Activated T-cell treated with anti-CD3 and anti-CD28 coated beads, Interleukin-2, amount 50 U/mL, for 48 hours (primary cell): ENCODE measurements around the gene MAGI1.
"Not testable (repeated sequence)": the region's sequence is repeated elsewhere in the genome, so short reads cannot be mapped to it uniquely, and the experiment has no call there.

ENCODE experiments used
- DNase-seq, 2 experiments: peaks; one replicate each; pipeline ENCODE4 v3.0.0-alpha.2; 2020

MAGI1 gene

DNA sequence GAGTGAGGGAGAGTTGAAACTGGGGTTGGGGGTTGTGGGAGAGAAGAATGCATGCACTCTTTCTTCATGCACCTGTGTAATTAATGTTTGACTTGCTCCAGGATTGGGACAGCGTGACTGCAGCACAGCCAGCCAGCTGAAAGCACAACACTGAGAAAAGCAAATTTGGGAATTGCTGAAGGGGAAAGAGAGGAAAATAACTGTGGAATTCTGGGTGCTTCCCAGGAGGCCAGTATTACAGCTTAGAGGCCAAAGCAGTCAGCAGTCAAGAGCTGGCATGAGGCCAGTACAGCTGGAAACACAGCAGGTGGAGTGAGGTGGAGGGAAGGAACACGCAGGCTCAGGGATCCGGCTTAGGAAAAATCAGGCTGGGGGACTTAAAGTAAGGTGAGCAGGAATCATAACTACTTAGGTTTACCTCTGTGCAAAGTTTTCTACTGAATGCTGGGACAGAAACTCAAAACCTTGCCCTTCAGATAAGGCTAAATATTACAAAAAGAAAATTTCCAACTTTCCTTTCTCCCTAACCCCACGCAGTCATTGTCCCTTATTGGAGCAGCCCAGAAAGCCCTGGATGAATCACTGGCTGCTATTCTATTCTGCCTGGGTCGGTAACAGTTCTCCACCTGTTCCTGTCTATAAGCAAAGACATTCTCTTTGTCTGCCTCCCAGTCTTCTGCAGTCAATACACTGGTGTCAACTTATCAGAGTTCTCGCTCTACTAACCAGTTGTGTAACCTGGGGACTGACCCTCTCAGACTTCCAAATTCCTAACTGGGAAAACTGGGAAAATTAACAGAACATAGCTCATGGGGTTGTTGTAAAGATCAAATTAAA is 167.2 kb downstream of the MAGI1 start:
- DNase-seq: no peak

DNA sequence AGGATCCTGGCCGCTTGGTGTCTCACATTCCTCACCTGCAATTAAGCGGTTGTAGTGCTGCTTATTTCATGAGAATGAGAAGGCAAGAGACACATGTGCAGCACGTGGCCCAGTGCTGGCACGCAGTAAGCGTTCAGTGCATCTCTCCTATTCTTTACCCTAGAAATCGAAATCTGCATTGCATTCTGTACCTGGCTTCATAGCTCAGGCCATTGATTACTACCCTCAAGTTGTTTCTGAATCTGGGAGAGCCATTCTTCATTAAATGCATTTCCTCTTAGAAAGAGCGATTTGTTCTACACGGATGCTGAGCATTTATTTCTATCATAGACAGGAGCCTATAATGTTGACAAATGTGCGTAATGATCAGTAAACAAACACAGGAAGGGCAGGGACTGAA is 168.9 kb downstream of the MAGI1 start:
- no peak for DNase-seq

DNA sequence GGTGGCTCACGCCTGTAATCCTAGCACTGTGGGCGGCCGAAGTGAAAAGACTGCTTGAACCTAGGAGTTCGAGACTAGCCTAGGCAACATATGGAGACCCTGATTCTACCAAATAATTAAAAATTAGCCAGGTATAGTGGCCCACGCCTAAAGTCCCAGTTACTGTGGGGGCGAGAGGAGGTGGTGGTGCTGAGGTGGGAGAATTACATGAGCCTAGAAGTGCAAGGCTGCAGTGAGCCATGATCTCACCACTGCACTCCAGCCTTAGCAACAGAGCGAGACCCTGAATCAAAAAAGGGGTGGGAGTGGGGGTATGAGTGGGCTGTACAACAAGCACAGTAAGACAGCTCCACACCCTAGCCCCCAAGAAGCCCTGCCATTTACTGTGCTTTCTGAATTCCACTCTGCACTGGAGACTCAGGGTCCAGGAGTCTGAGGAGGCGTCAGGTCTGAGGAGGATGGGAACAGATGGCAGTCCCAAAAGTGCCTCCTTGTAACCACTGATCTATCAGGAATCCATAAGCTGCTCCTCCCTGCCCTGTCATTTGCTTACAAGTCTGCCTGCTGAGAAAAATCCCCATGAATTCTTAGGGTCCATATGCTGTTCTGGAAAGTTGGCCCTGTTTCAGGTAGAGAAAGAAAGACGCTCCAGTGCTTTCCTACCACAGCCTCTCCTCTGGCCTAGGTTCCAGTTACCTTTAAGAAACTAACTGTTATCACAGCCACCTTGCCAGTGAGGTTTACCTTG is 171.1 kb downstream of the MAGI1 start:
- DNase-seq: no peak

DNA sequence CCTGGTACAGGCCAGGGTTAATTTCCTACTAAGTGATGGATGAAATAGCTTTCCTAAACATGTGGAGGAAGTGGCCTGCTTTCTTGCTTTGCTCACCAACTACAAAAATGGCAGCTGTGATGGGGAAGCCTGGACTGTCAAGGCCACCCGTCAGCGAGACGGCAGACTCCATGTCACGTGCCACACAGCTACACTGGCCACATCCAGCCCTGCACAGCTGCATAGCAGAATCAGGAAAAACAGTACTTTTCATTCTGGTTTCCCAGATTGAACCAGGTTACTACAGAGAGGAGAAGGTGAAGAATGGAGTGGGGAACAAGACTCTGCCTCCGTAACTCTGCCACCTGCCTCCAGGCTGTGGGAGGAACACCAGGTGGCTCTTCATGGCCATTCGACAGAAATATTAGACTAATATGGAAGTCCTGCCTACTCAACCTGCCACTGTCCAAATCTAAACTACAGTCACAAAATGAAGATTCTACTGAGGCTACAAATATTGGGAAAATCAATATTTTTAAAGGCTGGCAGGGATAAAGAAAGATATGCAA is 174.3 kb downstream of the MAGI1 start:
- no peak for DNase-seq

DNA sequence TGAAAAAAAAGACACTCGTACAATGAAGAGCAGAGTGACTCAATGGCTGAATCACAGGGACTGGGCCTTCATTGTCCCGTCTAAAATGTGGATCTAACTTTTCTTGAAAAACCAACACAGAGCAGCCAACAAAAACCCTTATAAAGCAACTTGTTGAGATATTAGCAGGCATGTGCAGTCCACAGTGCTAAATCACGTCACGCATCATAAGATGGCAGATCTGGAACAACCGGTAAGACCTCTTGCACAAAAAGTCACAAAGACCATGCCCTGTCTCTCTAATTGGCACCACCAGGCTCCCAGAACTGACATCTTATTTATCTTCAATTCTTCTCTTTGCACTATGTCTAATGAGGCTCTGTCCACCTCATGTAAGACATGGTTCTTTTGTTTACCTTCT is 177.0 kb downstream of the MAGI1 start:
- no peak for DNase-seq

DNA sequence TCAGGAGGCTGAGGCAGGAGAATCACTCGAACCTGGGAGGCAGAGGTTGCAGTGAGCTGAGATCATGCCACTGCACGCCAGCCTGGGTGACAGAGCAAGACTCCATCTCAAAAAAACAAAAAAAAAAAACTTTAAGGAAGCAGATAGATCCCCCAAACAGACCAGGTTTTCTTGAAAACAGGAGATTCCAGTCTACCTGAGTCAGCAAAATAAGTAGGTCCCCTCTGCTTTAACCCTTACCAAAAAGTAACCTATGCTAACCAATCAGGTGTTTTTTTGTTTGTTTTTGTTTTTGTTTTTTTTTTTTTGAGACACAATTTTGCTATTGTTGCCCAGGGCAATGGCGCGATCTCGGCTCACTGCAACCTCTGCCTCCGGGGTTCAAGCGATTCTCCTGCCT is 179.1 kb downstream of the MAGI1 start:
- DNase-seq: not testable (repeated sequence)

DNA sequence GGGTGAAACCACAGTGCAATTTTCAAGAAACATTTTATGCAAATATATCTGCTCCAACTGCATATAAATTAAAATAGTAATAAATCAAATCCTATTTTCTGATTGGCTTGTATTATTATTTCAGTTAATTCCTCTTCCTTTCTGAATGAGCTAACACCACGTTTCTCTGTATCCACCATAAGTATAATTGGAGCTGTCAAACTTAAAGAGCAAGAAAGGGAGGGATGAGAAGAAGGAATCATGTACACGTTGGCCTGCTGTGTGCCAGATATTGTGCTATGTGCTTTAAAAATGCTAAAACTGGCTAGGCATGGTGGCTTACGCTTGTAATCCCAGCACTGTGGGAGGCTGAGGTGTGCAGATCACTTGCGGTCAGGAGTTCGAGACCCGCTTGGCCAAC is 180.0 kb downstream of the MAGI1 start:
- DNase-seq: no peak

DNA sequence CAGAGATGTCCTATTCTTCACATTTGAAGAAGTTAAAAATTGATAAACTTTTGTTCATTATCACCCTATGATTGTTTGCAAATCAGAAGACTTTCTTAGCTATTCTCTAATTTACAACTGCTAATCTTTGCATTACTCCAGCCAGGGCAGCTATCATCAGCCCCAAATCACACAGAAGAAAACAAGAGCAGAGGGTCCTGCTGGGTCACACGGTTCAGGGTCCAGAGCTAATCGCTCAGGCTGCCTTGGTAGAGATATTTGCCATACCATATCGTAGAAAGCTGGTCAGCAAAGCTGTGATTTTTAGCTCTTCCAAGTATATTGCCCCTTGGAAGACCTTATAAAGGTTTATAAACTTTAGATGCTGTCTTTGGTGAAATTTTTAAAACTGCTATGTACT is 181.4 kb downstream of the MAGI1 start:
- no peak for DNase-seq

DNA sequence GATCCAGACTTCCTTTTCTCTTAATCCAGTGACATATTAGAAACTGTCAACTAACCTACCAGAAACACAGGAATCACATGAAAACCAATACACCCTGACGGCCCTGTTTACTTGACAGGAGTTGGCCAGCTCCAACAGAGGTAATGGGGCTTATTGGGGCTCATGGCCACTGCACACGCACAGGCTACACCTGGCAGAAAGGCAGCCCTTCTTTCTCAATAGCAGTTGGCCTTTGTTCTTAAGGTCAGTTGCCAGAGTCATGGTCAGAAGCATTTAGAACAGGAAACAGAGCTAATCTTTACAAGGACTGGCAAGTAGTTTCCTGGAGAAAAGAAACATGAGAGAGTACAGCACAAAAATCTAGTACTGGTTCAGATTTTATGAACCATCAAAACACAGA is 181.8 kb downstream of the MAGI1 start:
- no peak for DNase-seq

DNA sequence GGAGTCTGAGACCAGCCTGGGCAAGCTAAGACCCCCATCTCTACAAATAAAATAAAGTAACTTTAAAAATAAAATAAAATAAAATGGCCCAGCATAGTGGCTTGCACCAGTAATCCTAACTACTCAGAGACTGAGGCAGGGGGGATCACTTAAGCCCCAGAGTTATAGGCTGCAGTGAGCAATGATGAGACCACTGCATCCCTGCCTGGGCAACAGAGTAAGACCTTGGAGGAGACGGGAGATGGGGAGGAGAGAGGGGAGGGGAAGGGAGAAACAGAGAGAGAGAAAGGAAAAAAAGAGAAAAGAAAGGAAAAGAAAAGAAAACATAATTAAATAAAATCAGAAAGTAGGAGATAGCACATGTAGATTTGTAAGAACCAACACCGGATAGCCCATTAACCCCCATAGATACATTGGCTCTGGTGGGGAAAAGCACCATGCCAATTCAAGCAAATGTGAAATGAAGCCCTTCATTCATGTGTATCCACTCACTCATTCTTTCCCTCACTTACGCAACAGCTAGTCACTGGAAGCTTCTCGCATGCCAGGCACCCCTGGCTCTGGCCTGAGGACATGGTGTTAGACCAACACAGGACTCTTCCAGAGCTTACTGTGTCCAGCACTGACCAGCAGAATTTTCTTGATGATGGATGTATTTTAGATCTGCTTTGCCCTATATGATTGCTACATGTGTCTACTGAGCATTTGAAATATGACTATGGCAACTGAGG is 183.2 kb downstream of the MAGI1 start:
- DNase-seq: no peak

DNA sequence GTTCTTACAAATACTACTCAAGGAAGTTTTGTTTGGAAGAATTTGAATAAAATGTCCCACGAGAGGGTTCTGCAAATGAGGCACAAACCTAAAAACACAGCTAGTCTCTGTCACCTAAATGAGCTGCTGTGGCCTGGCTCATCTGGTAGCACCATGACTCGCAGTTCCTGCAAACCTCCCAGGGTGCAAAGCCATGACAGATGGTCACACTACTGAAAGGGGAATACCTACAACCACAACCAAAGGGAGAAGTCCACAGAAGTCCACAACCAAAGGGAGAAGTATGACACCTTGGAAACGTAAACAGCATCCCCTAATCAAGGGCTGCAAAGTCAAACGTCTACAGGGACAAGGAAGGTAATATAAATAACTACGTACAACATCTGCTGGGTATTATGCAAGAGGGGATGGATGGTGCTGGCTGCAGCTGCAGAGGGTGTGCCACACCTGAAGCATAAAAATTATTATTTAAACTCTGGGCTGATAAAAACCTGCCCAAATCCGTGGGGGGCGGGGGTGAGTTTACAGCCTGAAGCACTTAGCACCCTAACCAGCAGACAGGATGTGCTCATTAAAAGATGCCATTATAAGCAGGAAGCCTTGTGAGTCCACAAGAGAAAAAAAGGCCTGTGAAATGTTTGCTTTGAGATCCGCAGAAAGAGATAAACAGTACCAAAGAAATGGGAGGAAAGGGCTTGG is 184.0 kb downstream of the MAGI1 start:
- no peak for DNase-seq

DNA sequence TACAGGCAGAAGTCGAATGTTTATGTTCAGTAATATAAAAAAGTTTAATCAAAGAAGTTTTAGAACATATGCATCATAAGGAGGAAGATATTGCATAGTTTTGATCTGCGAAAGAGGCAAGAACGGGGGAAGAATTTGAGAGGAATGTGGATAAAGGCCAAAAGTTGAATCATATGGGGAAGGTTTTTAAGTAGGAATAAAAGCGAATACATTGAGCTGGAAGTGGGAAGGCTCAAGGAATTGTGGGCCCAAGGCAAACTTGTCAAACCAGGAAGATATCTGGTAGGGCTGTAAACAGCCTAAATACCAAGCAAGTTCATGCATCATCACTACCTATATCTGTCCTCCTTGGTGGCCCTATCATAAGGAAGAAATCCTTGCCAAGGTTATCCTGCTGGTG is 186.9 kb downstream of the MAGI1 start:
- no peak for DNase-seq

DNA sequence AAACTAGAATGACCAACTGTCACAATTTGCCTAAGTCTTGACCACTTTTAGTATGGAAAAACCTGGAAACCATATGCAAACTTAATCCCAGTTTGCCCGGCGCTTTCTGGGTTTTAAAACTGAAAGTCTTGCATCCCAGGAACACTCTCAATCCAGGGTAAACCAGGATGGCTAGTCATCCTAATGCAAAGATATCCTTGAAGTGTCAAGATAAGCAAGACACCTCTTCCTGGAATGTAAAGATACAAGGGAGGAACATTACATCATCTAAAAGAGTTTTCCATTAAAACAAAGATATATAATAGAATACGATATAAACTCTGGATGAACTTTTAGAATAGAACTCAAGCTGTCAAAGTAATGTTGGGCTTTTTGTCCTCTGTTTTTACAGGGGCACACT is 188.5 kb downstream of the MAGI1 start:
- DNase-seq: no peak

DNA sequence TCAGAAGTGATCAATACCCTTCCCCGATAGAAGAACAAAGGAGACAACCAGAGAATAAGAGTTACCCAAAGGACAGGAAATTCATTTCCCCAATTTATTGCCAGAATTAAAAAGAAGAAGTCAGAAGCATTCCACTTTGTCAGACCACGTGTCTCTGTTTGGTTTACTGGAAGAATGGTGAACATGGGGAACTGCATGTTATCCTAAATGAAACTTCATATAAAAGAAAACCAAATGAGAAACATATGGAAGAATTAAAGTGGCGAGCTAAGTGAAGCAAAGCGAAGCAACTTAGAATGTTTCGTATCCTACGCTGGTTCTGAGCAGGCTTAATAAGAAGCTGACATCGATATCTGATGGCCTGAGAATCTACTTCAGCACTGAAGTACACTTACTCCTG is 190.7 kb downstream of the MAGI1 start:
- no peak for DNase-seq

DNA sequence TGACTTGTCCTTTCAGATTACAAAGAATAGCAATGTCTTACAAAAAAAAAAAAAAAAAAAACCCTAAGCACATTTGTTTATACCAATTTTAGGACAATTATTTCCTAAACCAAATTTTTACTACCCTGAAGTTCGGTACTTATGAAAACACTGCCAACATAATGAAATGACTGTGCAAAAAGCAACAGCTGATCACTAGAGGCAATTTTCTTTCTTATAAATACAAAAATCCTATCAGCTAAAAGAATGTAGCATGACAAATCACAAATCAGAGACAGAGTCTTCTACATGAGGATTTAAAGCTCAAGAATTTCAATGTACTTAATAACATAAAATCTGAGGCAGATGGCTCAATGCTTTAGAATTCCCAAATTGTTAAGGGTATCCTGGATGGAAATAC is 191.8 kb downstream of the MAGI1 start:
- no peak for DNase-seq

DNA sequence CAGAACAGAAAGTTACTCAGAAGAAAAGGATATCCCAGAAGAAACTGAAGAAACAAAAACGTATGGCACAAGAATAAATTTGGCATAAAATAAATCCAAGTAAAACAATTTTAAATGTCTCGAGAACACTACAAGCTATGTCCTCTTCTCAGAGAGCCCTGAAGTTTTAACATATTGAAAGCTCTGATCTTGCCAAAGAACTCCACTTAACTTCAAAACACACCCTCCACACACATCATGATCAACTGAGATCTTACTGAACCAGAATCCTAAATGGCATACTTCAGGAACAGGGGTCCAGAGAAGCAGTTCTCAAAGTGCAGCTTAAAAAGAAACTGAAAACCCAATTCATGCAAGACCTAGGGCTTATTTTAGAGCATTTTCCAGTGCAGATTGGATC is 194.3 kb downstream of the MAGI1 start:
- no peak for DNase-seq

DNA sequence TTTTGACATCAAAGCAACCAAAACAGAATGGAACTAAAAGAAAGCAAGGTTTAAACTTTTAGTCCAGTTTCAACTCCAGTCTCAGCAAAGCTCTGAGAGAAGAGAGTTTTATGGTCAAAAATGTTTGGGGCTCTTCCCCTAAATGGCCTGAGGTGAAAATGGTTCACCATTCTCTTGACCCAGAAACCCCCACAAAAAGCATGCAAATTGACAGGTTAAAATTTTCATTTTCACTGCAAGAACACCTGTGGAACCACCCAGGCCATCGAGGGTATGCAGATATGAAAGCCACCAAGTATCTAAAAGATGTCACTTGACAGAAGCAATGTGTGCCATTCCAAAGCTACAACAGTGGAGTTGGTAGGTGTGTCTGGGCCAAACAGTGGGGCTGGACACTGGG is 195.0 kb downstream of the MAGI1 start:
- DNase-seq: no peak

DNA sequence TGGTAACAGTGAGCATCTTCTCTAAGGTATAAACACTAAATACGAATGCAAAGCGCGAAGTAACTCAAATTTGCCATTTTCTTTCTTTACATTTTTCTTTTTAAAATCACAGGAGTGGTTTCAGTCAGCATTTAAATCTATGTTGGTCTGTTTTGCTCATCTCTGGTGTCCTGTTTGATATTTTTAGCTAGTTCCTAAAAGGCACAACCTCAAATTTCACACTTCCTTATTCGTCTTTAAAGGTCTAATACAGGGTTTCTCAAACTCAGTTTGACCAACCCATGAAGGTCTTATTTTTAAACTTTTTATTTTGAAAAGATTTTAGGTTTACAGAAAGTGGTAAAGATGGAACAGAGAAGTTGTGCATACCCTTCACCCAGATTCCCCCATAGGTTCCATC is 201.1 kb downstream of the MAGI1 start:
- no peak for DNase-seq

DNA sequence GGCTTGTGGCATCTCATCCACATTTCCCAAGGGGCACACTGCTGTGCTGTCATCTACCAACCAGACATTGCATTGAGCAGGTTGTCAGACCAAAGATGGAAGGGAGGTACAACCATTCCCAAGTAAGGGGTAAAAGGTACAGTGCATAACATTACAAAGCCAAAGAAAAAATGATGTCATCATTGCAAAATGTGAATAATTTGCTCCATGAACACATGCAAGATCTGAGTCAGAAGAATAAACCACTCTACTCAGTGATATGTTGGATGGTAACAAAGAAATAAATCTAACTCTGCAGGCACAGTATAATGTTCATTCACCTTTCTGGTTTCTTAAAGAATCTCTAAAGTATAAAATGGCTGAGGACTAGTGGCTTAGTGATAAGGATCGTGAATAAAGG is 202.7 kb downstream of the MAGI1 start:
- no peak for DNase-seq

DNA sequence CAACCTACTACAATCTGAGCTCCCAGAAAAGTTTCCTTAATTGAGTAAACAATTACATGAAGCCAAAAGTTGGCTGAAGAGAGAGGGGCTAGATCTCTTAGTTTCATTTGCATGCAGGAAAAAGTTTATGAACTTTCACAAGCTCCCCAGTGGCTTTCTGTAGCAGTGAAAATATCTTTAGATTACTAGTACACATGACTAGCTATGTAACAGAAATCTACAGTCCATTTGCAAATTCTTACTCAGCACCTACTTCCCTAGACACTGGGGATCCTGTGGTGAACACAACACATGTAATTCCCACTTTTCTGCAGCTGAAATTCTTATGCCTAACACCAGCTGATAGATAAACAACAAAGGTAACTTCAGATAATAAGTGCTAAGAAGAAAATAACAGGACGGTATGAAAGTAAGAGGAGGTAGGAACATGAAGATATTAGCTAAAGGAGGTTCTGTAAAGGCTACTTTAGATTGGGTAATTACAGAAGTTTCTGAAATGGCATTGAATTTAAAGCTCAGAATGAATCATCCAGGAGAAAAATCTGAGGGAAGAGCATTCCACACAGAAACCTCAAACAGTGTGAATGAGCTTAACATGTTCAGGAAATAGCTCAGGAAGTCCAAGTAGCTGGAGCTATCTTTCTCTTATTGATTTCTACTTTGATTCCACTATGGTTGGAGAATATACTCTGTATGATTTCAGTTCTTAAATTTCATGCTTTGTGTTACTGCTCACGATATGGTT is 204.8 kb downstream of the MAGI1 start:
- no peak for DNase-seq

DNA sequence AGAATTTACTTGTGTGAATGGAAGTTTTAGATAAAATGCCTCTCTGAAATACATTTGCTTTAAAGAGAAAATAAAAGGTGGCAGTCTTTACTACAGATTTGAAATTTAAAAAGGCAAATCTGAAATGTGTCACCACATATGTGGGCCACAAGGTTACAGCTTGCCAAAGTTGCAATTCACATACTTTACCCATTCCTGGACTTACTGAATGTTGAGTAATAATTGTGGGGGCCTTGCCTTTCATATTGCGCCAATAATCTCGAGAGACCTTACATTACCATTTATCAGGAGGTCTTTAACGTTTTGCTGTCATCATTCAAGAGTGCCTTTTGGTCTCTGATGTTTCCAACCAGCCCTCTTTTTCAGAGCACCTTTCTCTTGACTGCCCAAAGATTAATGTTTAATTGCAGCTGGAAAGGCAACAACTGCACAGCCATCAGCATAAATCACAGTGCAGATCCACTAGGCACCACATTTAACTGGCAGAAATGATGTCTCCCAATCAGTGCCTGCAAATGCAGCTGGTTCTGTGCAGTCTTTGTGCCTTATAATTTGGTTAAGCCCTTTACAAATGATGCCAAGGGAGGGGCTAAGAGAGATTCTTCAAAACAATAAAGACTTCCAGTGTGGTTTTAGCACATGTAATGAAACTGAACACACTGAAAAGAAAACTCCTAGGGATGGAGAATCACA is 206.8 kb downstream of the MAGI1 start:
- no peak for DNase-seq
